Fibroblast of upper back skin (primary cell): Measurements from ENCODE around the gene PSEN2.

ENCODE experiments used
- DNase-seq: peaks from one replicate; pipeline ENCODE4 v3.0.0-alpha.2; 2013

PSEN2 gene

GRCh38 chr1:226865590-226865989, 4.8 kb upstream of the PSEN2 start:
- DNase-seq, result no peak

GRCh38 chr1:226867461-226868054, 2.9 kb upstream of the PSEN2 start:
- DNase-seq, result no peak

GRCh38 chr1:226868726-226869125, 1.7 kb upstream of the PSEN2 start:
- no peak for DNase-seq

GRCh38 chr1:226870026-226870400, 403 bp upstream of the PSEN2 start:
- no peak for DNase-seq

GRCh38 chr1:226871636-226872327, 1.4 kb downstream of the PSEN2 start:
- DNase-seq, result no peak

GRCh38 chr1:226872437-226872836, 2.0 kb downstream of the PSEN2 start:
- DNase-seq, result no peak

GRCh38 chr1:226873771-226874578, 3.6 kb downstream of the PSEN2 start:
- DNase-seq, result no peak

GRCh38 chr1:226874579-226875425, 4.4 kb downstream of the PSEN2 start:
- no peak for DNase-seq

GRCh38 chr1:226875641-226876295, 5.4 kb downstream of the PSEN2 start:
- DNase-seq, result peak; percentile 15

GRCh38 chr1:226877669-226878068, 7.3 kb downstream of the PSEN2 start:
- no peak for DNase-seq

GRCh38 chr1:226880372-226881287, 10.2 kb downstream of the PSEN2 start:
- DNase-seq, result no peak

GRCh38 chr1:226881515-226882185, 11.2 kb downstream of the PSEN2 start:
- DNase-seq, result no peak

- no peak for DNase-seq
Measured at GRCh38 chr1:226882187-226882586, 11.8 kb downstream of the PSEN2 start.

GRCh38 chr1:226882631-226883409, 12.4 kb downstream of the PSEN2 start:
- DNase-seq, result peak; percentile 9

- no peak for DNase-seq
Measured at GRCh38 chr1:226883630-226884029, 13.2 kb downstream of the PSEN2 start.

GRCh38 chr1:226884116-226884625, 13.8 kb downstream of the PSEN2 start:
- no peak for DNase-seq

- DNase-seq, result no peak
Measured at GRCh38 chr1:226884966-226885820, 14.8 kb downstream of the PSEN2 start.

- DNase-seq, result no peak
Measured at GRCh38 chr1:226886122-226886901, 15.9 kb downstream of the PSEN2 start.
